SU-DHL-6 (cell line): ENCODE results near the gene GRIK4.

Experiments used
- EZH2phosphoT487 ChIP-seq: fragments of 200-600 bp; sonication (generic), shearing (Covaris generic); conservative IDR thresholded peaks from 2 replicates; pipeline ENCODE4 v1.6.1; 2018; ENCODE audit warnings: mild to moderate bottlenecking, antibody characterized with exemption, low read length, moderate library complexity, mixed read lengths
- TF ChIP-seq, protein P1 (sequence below): fragments of 200-600 bp; sonication (generic); IDR thresholded peaks from one replicate; pipeline ENCODE4 v1.5.1; 2017; ENCODE audit warnings: antibody characterized with exemption, mild to moderate bottlenecking, low read length, moderate library complexity; ENCODE audit not compliant: insufficient read depth, poor library complexity, severe bottlenecking

DNA sequence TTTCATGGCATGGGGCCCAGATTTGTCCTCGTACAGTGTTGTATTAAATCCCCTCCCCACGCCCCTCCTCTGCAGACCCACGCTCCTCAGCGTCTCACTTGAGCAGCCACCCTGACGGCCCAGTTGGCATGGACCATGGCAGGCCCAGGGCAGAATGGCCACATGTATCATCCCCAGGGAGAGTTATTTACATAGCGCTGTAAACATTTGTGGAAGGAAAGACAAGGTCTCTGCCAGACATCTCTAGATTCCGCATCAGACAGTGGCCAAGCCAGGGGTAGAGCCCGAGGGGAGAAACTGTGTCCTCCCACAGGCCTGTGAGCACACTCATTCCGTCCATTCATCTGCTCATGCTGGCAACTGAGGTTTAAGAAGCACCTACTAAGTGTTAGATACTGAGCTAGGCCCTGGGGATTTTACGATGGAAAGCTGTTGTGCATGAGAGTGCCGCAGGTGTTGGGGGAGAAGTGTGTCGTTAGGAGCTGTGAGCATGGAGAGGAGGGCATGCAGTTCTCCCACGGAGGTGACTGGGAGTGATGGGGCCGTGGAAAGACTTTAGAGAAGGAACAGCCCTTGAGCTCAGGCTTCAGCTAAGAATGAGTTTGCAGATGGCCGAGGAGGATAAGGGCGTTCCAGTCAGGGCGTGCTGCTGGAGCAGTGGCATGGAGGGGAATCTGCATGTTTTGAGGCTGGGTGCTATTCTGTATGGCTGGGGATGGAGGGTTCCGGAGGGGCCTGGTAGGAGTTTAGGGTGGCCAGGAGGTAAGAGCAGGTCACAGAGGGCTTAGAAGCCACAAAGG lies 94.9 kb downstream of the GRIK4 start:
- TF ChIP-seq, protein P1, sequence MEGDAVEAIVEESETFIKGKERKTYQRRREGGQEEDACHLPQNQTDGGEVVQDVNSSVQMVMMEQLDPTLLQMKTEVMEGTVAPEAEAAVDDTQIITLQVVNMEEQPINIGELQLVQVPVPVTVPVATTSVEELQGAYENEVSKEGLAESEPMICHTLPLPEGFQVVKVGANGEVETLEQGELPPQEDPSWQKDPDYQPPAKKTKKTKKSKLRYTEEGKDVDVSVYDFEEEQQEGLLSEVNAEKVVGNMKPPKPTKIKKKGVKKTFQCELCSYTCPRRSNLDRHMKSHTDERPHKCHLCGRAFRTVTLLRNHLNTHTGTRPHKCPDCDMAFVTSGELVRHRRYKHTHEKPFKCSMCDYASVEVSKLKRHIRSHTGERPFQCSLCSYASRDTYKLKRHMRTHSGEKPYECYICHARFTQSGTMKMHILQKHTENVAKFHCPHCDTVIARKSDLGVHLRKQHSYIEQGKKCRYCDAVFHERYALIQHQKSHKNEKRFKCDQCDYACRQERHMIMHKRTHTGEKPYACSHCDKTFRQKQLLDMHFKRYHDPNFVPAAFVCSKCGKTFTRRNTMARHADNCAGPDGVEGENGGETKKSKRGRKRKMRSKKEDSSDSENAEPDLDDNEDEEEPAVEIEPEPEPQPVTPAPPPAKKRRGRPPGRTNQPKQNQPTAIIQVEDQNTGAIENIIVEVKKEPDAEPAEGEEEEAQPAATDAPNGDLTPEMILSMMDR = no peak
- TF ChIP-seq EZH2phosphoT487 = no peak
